ENCODE data around the gene NIT2. TPM values are rescaled to one million over a fixed set of nuclear protein-coding genes. Genes with fewer than 3 reads are reported as not detected.

The NIT2 gene
- total and polyA plus RNA-seq, 10 of the 15 experiments (the other 5 are each of a cell fraction or from before 2014, with no cell fraction given) = 49.3 to 215 (median 76.4) TPM

DNA sequence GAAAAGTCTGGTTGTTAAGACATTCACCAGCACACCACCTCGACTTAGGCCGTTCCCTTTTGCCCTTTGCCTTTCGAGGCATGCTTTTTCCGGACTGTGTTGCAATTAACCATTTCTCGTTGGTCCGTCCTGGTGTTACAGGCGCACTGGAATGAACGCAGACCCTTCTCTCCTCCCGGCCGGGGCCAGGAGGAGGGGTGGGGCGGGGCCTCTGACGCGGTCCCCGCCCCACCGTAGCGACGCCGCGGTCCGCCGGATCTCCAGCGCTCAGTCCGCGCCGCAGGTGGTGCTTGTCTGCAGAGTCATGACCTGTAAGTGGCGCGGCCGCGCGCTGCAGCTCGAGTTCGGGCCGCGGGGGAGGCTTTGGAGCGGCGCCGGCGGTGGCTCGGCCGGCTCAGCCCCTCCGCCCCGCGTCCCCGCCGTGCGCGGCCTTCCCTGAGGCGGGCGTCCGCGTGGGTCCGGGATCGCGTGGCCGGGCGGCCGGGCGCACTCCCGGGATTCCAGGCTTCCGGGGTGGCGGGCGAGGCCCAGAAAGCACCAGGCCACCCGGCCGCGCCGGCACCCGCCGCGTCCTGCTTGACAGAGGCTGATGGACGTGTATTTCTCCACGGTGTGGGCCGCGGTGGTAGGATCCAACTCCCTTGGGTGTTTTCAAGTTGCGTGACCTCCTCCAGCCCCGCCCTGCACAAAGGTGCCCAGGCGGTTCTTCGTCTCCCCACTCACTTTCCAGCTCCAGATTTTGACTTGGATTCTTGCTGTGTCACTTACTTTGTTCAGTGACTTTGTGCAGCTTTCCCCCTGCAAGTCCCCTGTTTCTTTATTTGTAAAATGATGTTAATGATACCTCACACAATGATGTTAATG is at the start of gene NIT2 (continued):
- TF ChIP-seq IKZF1 (conservative IDR thresholded peaks at IDR 0.05) (peak; percentile 89), ZNF592 (IDR thresholded peaks at IDR 0.05) (no peak), GATAD2B (conservative IDR thresholded peaks at IDR 0.05; ENCODE audit: low read depth) (peak; percentile 92), RBBP5 (conservative IDR thresholded peaks at IDR 0.05) (no peak), KDM1A (IDR thresholded peaks at IDR 0.05; ENCODE audit: borderline replicate concordance) (no peak), MTA2 (IDR thresholded peaks at IDR 0.05; ENCODE audit: low read depth) (no peak), NFYB (IDR thresholded peaks at IDR 0.05; ENCODE audit: insufficient read depth, low read depth, low read length) (no peak), SREBF2 (IDR thresholded peaks at IDR 0.05; ENCODE audit: low read length) (no peak), NBN (IDR thresholded peaks at IDR 0.05) (no peak), CHD4 (IDR thresholded peaks at IDR 0.05) (no peak), POLR2AphosphoS5 (IDR thresholded peaks at IDR 0.05; ENCODE audit: low read length) (peak; percentile 83), ZNF384 (IDR thresholded peaks at IDR 0.05; ENCODE audit: borderline replicate concordance, low read depth, low read length) (no peak), RAD21 (IDR thresholded peaks at IDR 0.05; ENCODE audit: insufficient read depth, low read depth, low read length) (no peak), ZNF622 (IDR thresholded peaks at IDR 0.05) (no peak), SMC3 (IDR thresholded peaks at IDR 0.05; ENCODE audit: borderline replicate concordance, low read length) (no peak), FOXK2 (IDR thresholded peaks at IDR 0.05) (no peak), CHD2 (IDR thresholded peaks at IDR 0.05; ENCODE audit: borderline replicate concordance, low read depth, low read length) (peak; percentile 9; the same call in 1 of the 2 replicates), EZH2 (IDR thresholded peaks at IDR 0.05; ENCODE audit: borderline replicate concordance, control insufficient read depth, low read depth, low read length) (no peak), CHD1 (IDR thresholded peaks at IDR 0.05; ENCODE audit: low read depth, low read length) (no peak), HSF1 (IDR thresholded peaks at IDR 0.05; ENCODE audit: low read depth, low read length) (no peak), NKRF (conservative IDR thresholded peaks at IDR 0.05) (peak; percentile 94)
- TF ChIP-seq, protein P1, sequence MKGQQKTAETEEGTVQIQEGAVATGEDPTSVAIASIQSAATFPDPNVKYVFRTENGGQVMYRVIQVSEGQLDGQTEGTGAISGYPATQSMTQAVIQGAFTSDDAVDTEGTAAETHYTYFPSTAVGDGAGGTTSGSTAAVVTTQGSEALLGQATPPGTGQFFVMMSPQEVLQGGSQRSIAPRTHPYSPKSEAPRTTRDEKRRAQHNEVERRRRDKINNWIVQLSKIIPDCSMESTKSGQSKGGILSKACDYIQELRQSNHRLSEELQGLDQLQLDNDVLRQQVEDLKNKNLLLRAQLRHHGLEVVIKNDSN (IDR thresholded peaks at IDR 0.05; ENCODE audit: borderline replicate concordance, extremely low read length, insufficient read depth, low read depth, low read length) = no peak
